Upper lobe of left lung (tissue), 4 donors: ENCODE data around the gene CD300LG.
"Not testable (repeated sequence)": the region's sequence is repeated elsewhere in the genome, so short reads cannot be mapped to it uniquely, and the experiment has no call there.

Experiments used
- CTCF ChIP-seq, 6 experiments: fragments of 450-650 bp in 4 of 6; fragments of 200-600 bp in 2 of 6; sonication (generic) in 2 of 6; IDR thresholded peaks; one replicate each; pipeline ENCODE4 v1.5.1; 2016 to 2019; ENCODE audit warnings: antibody characterized with exemption in 6 of 6
- POLR2A ChIP-seq, 4 donors: fragments of 450-650 bp; IDR thresholded peaks; one replicate each; pipeline ENCODE4 v1.5.1; 2016 to 2017; ENCODE audit warnings: antibody characterized with exemption in 4 of 4, mild to moderate bottlenecking in 2 of 4
- POLR2AphosphoS5 ChIP-seq, 2 donors: sonication (generic); formaldehyde crosslinking; IDR thresholded peaks; one replicate each; pipeline ENCODE4 v1.5.1; 2017; ENCODE audit warnings: antibody characterized with exemption in 2 of 2

GRCh38 chr17:43798024-43798423 is 49.0 kb upstream of the CD300LG start:
- TF ChIP-seq CTCF, POLR2AphosphoS5, POLR2A (IDR thresholded peaks at IDR 0.05): not testable (repeated sequence)
